HepG2 (cell line): ENCODE data around the gene TSPAN9.

Experiments used
- CAMTA2 ChIP-seq: sonication (generic); formaldehyde crosslinking; IDR thresholded peaks from 2 replicates; pipeline ENCODE4 v1.4.0; 2020; ENCODE audit warnings: mild to moderate bottlenecking, missing genetic modification reagents, borderline replicate concordance
- FOXM1 ChIP-seq: sonication (generic); formaldehyde crosslinking; IDR thresholded peaks from 2 replicates; pipeline ENCODE4 v1.5.0; 2020; ENCODE audit warnings: missing genetic modification reagents
- MAZ ChIP-seq, 2 experiments: sonication (generic) in 1 of 2; formaldehyde crosslinking in 1 of 2; IDR thresholded peaks; 2 replicates each; pipeline versions ENCODE4 v1.5.0 to v1.6.1; 2012 to 2020; ENCODE audit warnings: low read depth in 2 of 2, mild to moderate bottlenecking in 2 of 2, borderline replicate concordance in 1 of 2, improper control_type of control experiment in 1 of 2, low read length in 1 of 2, missing genetic modification reagents in 1 of 2, moderate library complexity in 1 of 2
- MXI1 ChIP-seq: IDR thresholded peaks from 3 replicates; pipeline ENCODE4 v1.6.1; 2012; ENCODE audit warnings: low read depth, low read length, inconsistent platforms, borderline replicate concordance
- POLR2A ChIP-seq, 2 experiments: IDR thresholded peaks; 2 replicates each; pipeline ENCODE4 v1.6.1; 2011; ENCODE audit warnings: low read depth in 2 of 2, low read length in 2 of 2, mild to moderate bottlenecking in 1 of 2, moderate library complexity in 1 of 2; ENCODE audit not compliant: insufficient read depth in 1 of 2
- RAD21 ChIP-seq: fragments of 450-650 bp; formaldehyde crosslinking; IDR thresholded peaks from 2 replicates; pipeline ENCODE4 v1.5.0; 2020; ENCODE audit warnings: mild to moderate bottlenecking
- SETDB1 ChIP-seq: sonication (generic); formaldehyde crosslinking; IDR thresholded peaks from 2 replicates; pipeline ENCODE4 v1.5.1; 2020; ENCODE audit warnings: missing genetic modification reagents, mild to moderate bottlenecking, borderline replicate concordance
- TAF1 ChIP-seq: sonication (generic); formaldehyde crosslinking; IDR thresholded peaks from 2 replicates; pipeline ENCODE4 v1.4.0; 2020; ENCODE audit warnings: missing genetic modification reagents
- ZNF839 ChIP-seq: sonication (generic); formaldehyde crosslinking; IDR thresholded peaks from 2 replicates; pipeline ENCODE4 v1.4.0; 2020; ENCODE audit warnings: missing genetic modification reagents, mild to moderate bottlenecking, borderline replicate concordance
- ZNF891 ChIP-seq: sonication (generic); formaldehyde crosslinking; IDR thresholded peaks from 2 replicates; pipeline ENCODE4 v1.5.0; 2020; ENCODE audit warnings: mild to moderate bottlenecking, missing genetic modification reagents

- TF ChIP-seq MXI1 (no peak), CAMTA2 (no peak), FOXM1 (no peak), MAZ (IDR thresholded peaks at IDR 0.05; ENCODE audit: borderline replicate concordance, low read depth, low read length) (no peak), MAZ (CRISPR knock-in tag; IDR thresholded peaks at IDR 0.05; ENCODE audit: low read depth) (no peak), TAF1 (CRISPR knock-in tag) (no peak), ZNF839 (no peak), SETDB1 (CRISPR knock-in tag) (no peak), ZNF891 (CRISPR knock-in tag) (no peak), POLR2A (IDR thresholded peaks at IDR 0.05; ENCODE audit: insufficient read depth in 1 of 2, low read depth in 2 of 2, low read length in 2 of 2) (no peak), RAD21 (CRISPR knock-in tag) (no peak)
Observed at GRCh38 chr12:3127832-3128231, 50.7 kb downstream of the TSPAN9 start.
